HEK293 (cell line): ENCODE results near the gene DHPS.

Source experiments
- HOXD13 ChIP-seq: sonication (generic); formaldehyde crosslinking; IDR thresholded peaks from 2 replicates; pipeline ENCODE4 v1.8.0; 2022; ENCODE audit warnings: missing genetic modification reagents, borderline replicate concordance
- OSR2 ChIP-seq: fragments of 450-650 bp; formaldehyde crosslinking; IDR thresholded peaks from 2 replicates; pipeline ENCODE4 v1.5.1; 2016; ENCODE audit warnings: missing biosample characterization, missing genetic modification characterization
- PATZ1 ChIP-seq: fragments of 450-650 bp; formaldehyde crosslinking; IDR thresholded peaks from 2 replicates; pipeline ENCODE4 v1.5.1; 2016; ENCODE audit warnings: missing biosample characterization, missing genetic modification characterization
- PRDM4 ChIP-seq: fragments of 450-650 bp; formaldehyde crosslinking; IDR thresholded peaks from 2 replicates; pipeline ENCODE4 v1.5.1; 2017; ENCODE audit warnings: missing biosample characterization, missing genetic modification characterization
- YY2 ChIP-seq: fragments of 450-650 bp; formaldehyde crosslinking; IDR thresholded peaks from 2 replicates; pipeline ENCODE4 v1.5.1; 2016; ENCODE audit warnings: missing biosample characterization, missing genetic modification characterization
- ZNF138 ChIP-seq: fragments of 450-650 bp; formaldehyde crosslinking; IDR thresholded peaks from 2 replicates; pipeline ENCODE4 v1.5.1; 2016; ENCODE audit warnings: missing biosample characterization, missing genetic modification characterization, borderline replicate concordance
- ZNF148 ChIP-seq: fragments of 450-650 bp; formaldehyde crosslinking; IDR thresholded peaks from 2 replicates; pipeline ENCODE4 v1.5.0; 2017; ENCODE audit warnings: missing biosample characterization, missing genetic modification characterization, borderline replicate concordance
- ZNF175 ChIP-seq: fragments of 450-650 bp; formaldehyde crosslinking; IDR thresholded peaks from 2 replicates; pipeline ENCODE4 v1.5.1; 2016; ENCODE audit warnings: missing biosample characterization, missing genetic modification characterization
- ZNF24 ChIP-seq: fragments of 450-650 bp; formaldehyde crosslinking; IDR thresholded peaks from 2 replicates; pipeline ENCODE4 v1.5.1; 2016; ENCODE audit warnings: missing biosample characterization, missing genetic modification characterization
- ZNF311 ChIP-seq: fragments of 450-650 bp; formaldehyde crosslinking; IDR thresholded peaks from 2 replicates; pipeline ENCODE4 v1.5.1; 2017; ENCODE audit warnings: missing biosample characterization, missing genetic modification characterization, borderline replicate concordance
- ZNF354C ChIP-seq: fragments of 450-650 bp; formaldehyde crosslinking; IDR thresholded peaks from 2 replicates; pipeline ENCODE4 v1.5.1; 2016; ENCODE audit warnings: missing biosample characterization, missing genetic modification characterization, low read depth, borderline replicate concordance
- ZNF394 ChIP-seq: fragments of 450-650 bp; formaldehyde crosslinking; IDR thresholded peaks from 2 replicates; pipeline ENCODE4 v1.5.1; 2016; ENCODE audit warnings: missing biosample characterization, missing genetic modification characterization, mild to moderate bottlenecking, moderate library complexity, borderline replicate concordance
- ZNF416 ChIP-seq: fragments of 450-650 bp; formaldehyde crosslinking; IDR thresholded peaks from 2 replicates; pipeline ENCODE4 v1.5.1; 2016; ENCODE audit warnings: missing biosample characterization, missing genetic modification characterization
- ZNF426 ChIP-seq: fragments of 450-650 bp; formaldehyde crosslinking; IDR thresholded peaks from 2 replicates; pipeline ENCODE4 v1.5.1; 2017; ENCODE audit warnings: missing biosample characterization, missing genetic modification characterization, mild to moderate bottlenecking, inconsistent platforms, moderate library complexity
- ZNF561 ChIP-seq: fragments of 450-650 bp; IDR thresholded peaks from 2 replicates; pipeline ENCODE4 v1.5.1; 2018; ENCODE audit warnings: missing biosample characterization, missing genetic modification characterization, borderline replicate concordance
- ZNF660 ChIP-seq: fragments of 450-650 bp; IDR thresholded peaks from 2 replicates; pipeline ENCODE4 v1.5.1; 2018; ENCODE audit warnings: missing biosample characterization, mild to moderate bottlenecking, missing genetic modification characterization
- ZNF692 ChIP-seq: fragments of 450-650 bp; formaldehyde crosslinking; IDR thresholded peaks from 2 replicates; pipeline ENCODE4 v1.5.1; 2016; ENCODE audit warnings: missing biosample characterization, missing genetic modification characterization
- ZNF704 ChIP-seq: fragments of 450-650 bp; formaldehyde crosslinking; IDR thresholded peaks from 2 replicates; pipeline ENCODE4 v1.5.1; 2016; ENCODE audit warnings: missing biosample characterization, missing genetic modification characterization
- ZNF747 ChIP-seq: fragments of 450-650 bp; formaldehyde crosslinking; IDR thresholded peaks from 2 replicates; pipeline ENCODE4 v1.5.1; 2016; ENCODE audit warnings: missing biosample characterization, missing genetic modification characterization
- ZNF776 ChIP-seq: fragments of 450-650 bp; formaldehyde crosslinking; IDR thresholded peaks from 2 replicates; pipeline ENCODE4 v1.5.0; 2017; ENCODE audit warnings: missing biosample characterization, missing genetic modification characterization, borderline replicate concordance
- ZNF777 ChIP-seq: fragments of 450-650 bp; formaldehyde crosslinking; IDR thresholded peaks from 2 replicates; pipeline ENCODE4 v1.5.1; 2017; ENCODE audit warnings: missing biosample characterization, missing genetic modification characterization, borderline replicate concordance
- ZSCAN16 ChIP-seq: fragments of 450-650 bp; formaldehyde crosslinking; IDR thresholded peaks from 2 replicates; pipeline ENCODE4 v1.5.1; 2016; ENCODE audit warnings: missing biosample characterization, missing genetic modification characterization
- ZSCAN18 ChIP-seq: fragments of 450-650 bp; formaldehyde crosslinking; IDR thresholded peaks from 2 replicates; pipeline ENCODE4 v1.5.1; 2016; ENCODE audit warnings: missing biosample characterization, missing genetic modification characterization
- TF ChIP-seq, protein P1 (sequence below): fragments of 450-650 bp; formaldehyde crosslinking; IDR thresholded peaks from 2 replicates; pipeline ENCODE4 v1.5.1; 2016; ENCODE audit warnings: missing biosample characterization, missing genetic modification characterization

The DHPS gene

GRCh38 chr19:12681074-12681987 is at the start of gene DHPS (continued):
- peak; percentile 98 for TF ChIP-seq PATZ1 (tag by site-specific recombination)
- no peak for TF ChIP-seq OSR2
- TF ChIP-seq YY2 (tag by site-specific recombination), result peak; percentile 91
- no peak for TF ChIP-seq ZNF354C
- TF ChIP-seq ZNF776 (tag by site-specific recombination), result no peak
- TF ChIP-seq ZNF704, result no peak
- peak; percentile 78 for TF ChIP-seq ZNF660
- no peak for TF ChIP-seq ZNF175 (tag by site-specific recombination)
- TF ChIP-seq ZNF426 (tag by site-specific recombination), result no peak
- TF ChIP-seq, protein P1, sequence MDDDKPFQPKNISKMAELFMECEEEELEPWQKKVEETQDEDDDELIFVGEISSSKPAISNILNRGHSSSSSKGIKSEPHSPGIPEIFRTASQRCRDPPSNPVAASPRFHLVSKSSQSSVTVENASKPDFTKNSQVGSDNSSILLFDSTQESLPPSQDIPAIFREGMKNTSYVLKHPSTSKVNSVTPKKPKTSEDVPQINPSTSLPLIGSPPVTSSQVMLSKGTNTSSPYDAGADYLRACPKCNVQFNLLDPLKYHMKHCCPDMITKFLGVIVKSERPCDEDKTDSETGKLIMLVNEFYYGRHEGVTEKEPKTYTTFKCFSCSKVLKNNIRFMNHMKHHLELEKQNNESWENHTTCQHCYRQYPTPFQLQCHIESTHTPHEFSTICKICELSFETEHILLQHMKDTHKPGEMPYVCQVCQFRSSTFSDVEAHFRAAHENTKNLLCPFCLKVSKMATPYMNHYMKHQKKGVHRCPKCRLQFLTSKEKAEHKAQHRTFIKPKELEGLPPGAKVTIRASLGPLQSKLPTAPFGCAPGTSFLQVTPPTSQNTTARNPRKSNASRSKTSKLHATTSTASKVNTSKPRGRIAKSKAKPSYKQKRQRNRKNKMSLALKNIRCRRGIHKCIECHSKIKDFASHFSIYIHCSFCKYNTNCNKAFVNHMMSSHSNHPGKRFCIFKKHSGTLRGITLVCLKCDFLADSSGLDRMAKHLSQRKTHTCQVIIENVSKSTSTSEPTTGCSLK (tag by site-specific recombination), result no peak
- TF ChIP-seq ZNF416, result no peak
- peak; percentile 75; the same call in 1 of the 2 replicates for TF ChIP-seq ZNF394 (tag by site-specific recombination)
- no peak for TF ChIP-seq ZNF148 (tag by site-specific recombination)
- no peak for TF ChIP-seq HOXD13 (CRISPR knock-in tag)
- TF ChIP-seq ZNF747, result no peak
- TF ChIP-seq ZSCAN18, result no peak; the same call in 1 of the 2 replicates
- no peak; the same call in 1 of the 2 replicates for TF ChIP-seq ZNF24 (tag by site-specific recombination)
- peak; percentile 62; the same call in 1 of the 2 replicates for TF ChIP-seq ZNF777 (tag by site-specific recombination)
- no peak for TF ChIP-seq ZNF138
- TF ChIP-seq ZNF692 (tag by site-specific recombination), result peak; percentile 57
- TF ChIP-seq ZNF561 (tag by site-specific recombination), result 0 out of 2 replicates have a peak, but pooled peaks have one; percentile 67
- peak; percentile 35; the same call in 1 of the 2 replicates for TF ChIP-seq PRDM4
- no peak for TF ChIP-seq ZNF311 (tag by site-specific recombination)
- TF ChIP-seq ZSCAN16, result no peak
